GM18873 (cell line): ENCODE data around the gene LRRC23.
"Not testable (repeated sequence)": the region's sequence is repeated elsewhere in the genome, so short reads cannot be mapped to it uniquely, and the experiment has no call there.

Experiments
- ATAC-seq: cut with Tn5 transposase; IDR thresholded peaks from one replicate; pipeline ENCODE4 v1.9.1; 2021; ENCODE audit warnings: mild to moderate bottlenecking, moderate library complexity, moderate number of reproducible peaks; ENCODE audit not compliant: unreplicated experiment, low FRiP score

Gene LRRC23

GRCh38 chr12:6899837-6900519 is 4.6 kb upstream of the LRRC23 start:
- no peak for ATAC-seq

- no peak for ATAC-seq
Measured at GRCh38 chr12:6902448-6902847, 2.2 kb upstream of the LRRC23 start.

DNA sequence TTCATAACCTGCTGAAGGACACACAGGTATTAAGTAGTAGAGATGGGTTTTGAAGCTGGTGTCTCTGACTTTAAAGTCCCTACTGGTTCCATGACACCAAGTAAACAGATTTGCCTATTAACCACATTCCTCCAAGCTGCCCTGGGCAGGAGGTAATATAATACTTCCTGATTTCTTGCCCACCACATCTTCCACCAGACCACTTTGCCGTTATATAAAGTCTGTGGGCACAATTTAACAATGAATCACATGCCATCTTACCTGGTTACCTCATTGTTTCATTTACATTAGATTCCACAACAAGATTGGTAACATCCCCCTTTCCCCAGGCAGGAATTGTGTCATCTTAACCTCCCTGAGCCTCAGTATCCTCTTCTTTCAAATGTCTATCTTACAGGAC is 900 bp upstream of the LRRC23 start:
- no peak for ATAC-seq

DNA sequence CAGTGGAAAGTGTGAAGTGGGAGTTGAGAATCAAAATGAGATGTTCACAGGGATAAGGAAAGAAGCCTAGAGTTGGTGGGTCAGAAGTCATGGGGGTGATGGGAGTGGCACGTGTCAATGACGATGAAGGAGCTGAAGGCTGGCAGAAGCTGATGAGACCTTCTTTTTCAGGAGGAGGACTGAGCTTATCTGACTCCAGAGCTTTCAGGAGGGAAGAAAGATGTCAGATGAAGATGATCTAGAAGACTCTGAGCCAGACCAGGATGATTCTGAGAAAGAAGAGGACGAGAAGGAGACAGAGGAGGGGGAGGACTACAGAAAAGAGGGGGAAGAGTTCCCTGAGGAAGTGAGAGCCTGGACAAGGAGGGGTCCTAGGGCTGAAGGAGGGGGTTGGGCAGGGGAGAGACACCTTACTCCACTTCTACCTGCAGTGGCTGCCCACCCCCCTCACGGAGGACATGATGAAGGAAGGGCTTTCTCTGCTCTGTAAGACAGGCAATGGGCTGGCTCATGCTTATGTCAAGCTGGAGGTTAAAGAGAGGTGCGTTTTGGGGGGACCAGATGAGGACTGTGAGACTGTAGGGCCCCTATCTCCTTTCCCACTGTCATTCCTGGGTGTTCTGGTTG is 905 bp downstream of the LRRC23 start:
- ATAC-seq, result no peak

DNA sequence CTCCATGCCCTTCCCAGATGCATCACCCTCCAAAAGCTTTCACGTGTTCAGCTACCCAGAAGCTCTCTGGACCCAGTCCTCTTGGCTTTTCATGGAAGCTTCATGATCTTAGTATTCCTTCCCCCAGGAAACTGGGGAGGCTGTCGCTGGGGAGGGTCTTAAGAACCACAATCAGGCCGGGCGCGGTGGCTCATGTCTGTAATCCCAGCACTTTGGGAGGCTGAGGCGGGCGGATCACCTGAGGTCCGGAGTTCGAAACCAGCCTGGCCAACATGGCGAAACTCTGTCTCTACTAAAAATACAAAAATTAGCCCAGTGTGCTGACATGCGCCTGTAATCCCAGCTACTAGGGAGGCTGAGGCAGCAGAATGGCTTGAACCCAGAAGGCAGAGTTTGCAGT is 3.5 kb downstream of the LRRC23 start:
- not testable (repeated sequence) for ATAC-seq

GRCh38 chr12:6909421-6910145 is 5.0 kb downstream of the LRRC23 start:
- no peak for ATAC-seq

DNA sequence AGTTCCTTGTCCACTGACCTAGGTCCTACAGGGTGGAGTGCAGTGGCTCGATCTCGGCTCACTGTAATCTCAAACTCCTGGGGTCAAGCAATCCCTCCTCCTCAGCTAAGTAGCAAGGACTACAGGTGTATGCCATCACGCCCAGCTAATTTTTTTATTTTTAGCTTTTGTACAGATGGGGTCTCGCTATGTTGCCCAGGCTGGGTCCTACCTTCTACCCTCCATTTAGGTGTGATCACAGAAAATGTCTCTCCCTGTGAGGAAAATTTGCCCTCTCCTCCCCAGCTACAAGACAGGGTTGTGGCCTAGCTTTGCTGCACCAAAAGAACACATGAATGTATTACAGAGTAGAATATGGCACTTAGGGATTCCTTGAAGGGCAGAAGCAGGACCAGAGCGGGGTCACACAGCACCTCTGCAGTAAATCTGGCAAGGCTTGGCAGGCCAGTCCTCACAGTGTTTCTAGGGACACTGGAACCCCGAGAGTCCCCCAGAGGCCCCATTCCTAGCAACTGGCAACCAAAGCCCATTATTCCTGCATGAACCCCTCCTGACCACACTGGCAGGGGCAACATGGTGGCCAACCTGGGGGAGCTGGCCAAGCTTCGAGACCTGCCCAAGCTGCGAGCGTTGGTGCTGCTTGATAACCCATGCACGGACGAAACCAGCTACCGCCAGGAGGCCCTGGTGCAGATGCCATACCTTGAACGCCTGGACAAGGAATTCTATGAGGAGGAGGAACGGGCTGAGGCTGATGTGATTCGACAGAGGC is 7.7 kb downstream of the LRRC23 start:
- no peak for ATAC-seq

GRCh38 chr12:6914246-6914946 is 9.8 kb downstream of the LRRC23 start, which contains the start of gene ENO2:
Gene ENO2 (plus strand): TSS chr12:6914580. CDS start chr12:6915833, 1,253 bp downstream.
- no peak for ATAC-seq

DNA sequence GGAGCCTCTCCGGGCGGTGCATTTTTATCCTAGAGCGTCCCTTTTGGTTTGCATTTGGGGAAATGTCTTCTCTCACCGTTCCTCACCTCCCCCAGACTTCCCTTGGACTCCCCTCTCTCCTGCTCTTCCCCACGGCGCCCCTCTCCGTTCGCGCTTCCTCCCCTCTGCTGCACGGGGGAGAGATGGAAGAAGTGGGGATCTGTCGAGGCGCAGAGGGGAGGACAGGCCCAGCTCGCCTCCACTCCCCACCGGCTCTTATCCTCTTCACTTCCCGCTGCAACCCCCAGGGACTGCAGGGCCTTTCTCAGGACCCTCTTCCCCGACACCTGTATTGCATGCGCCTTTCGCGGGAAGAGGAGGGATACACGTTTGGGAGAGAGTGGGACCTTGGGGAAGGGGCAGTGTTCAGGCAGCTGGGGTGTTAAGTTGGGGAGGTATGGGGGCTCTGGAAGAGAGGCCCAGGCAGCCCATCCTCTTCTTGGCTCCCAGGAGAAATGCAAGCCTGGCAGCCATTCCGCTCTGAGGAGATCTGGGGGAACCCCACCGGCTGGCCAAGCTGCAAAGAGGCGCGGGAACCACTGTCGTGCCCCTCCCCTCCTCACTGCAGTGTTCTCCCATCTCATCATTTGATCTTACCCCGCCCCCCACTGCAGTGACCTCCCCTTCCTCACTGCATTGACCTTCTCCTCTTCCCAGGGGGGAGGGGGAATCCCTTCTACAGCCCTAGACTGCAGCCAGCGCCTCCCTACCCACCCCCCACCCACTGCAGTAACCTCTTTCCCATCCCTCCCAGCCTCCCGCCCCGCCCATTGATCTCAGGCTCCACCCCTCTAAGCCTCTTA is 10.5 kb downstream of the LRRC23 start:
- no peak for ATAC-seq

GRCh38 chr12:6915789-6916285 is 11.2 kb downstream of the LRRC23 start:
- ATAC-seq, result no peak

- ATAC-seq, result no peak
Measured at GRCh38 chr12:6916426-6917200, 12.0 kb downstream of the LRRC23 start.

- ATAC-seq, result no peak
Measured at GRCh38 chr12:6917491-6918231, 13.0 kb downstream of the LRRC23 start.

DNA sequence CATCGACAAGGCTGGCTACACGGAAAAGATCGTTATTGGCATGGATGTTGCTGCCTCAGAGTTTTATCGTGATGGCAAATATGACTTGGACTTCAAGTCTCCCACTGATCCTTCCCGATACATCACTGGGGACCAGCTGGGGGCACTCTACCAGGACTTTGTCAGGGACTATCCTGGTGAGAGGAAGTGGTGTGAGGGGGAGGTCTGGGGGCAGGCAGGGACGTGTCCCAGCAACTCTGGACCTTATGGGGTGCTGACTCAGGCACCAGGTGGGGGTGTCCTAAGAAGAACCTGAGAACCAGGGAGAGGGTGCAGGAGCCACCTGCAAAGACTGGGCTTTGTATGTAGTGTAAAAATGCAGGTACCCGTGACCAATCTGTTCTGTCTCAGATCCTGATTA is 15.0 kb downstream of the LRRC23 start:
- ATAC-seq, result no peak

- no peak for ATAC-seq
Measured at GRCh38 chr12:6921539-6921938, 16.9 kb downstream of the LRRC23 start.

GRCh38 chr12:6921996-6922946 is 17.6 kb downstream of the LRRC23 start:
- no peak for ATAC-seq

GRCh38 chr12:6923003-6923732 is 18.5 kb downstream of the LRRC23 start:
- no peak for ATAC-seq
